IPS-18c (cell line): Measurements from ENCODE around the gene FUT2.
"Not testable (repeated sequence)": the region's sequence is repeated elsewhere in the genome, so short reads cannot be mapped to it uniquely, and the experiment has no call there.

Experiments used
- H3K4me3 ChIP-seq: 2 replicates; pipeline ENCODE4 v1.7.0; 2013; ENCODE audit warnings: low read depth, mild to moderate bottlenecking, low read length, moderate library complexity; ENCODE audit not compliant: insufficient read depth
- H3K9me3 ChIP-seq: one replicate; pipeline ENCODE4 v1.6.1; 2013; ENCODE audit warnings: mild to moderate bottlenecking, low read length, moderate library complexity; ENCODE audit not compliant: control insufficient read depth, insufficient read depth

The FUT2 gene

DNA sequence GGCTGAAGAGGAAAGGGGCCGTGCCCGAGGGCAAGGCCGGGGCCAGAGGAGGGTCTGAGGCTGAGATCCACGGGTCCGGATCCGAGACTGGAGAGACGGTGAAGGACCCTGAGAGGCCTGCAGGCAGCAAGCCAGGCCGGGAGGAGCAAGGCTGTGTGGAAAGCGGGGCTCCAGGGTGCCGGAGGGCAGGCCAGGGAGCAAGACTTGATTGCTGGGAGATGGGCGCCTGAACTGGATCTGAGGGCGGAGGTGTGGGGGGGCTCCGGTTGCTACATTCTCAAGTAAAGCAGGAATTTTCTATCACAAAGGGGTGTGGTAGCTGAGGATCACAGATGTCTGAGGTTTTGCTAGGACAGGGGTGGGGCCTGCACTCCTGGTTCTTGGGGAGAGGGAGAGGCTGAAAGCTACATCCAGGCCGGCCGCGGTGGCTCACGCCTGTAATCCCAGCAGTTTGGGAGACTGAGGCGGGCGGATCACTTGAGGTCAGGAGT is 20.0 kb downstream of the FUT2 start:
- peaks cover 2% of the 10 kb centered on the region for H3K9me3 ChIP-seq
- no peak overlapping the region for H3K4me3 ChIP-seq

GRCh38 chr19:48716562-48717291 is 21.0 kb downstream of the FUT2 start:
- H3K4me3 ChIP-seq = peak overlapping the region; percentile 28; the same call in 1 of the 2 replicates
- H3K9me3 ChIP-seq = peaks cover 2% of the 10 kb centered on the region

GRCh38 chr19:48718106-48718505 is 22.3 kb downstream of the FUT2 start:
- H3K4me3 ChIP-seq, H3K9me3 ChIP-seq: not testable (repeated sequence)

- Histone ChIP-seq H3K4me3 (no peak overlapping the region), H3K9me3 (peaks cover 2% of the 10 kb centered on the region)
These were observed 23.0 kb downstream of the FUT2 start for GRCh38 chr19:48718711-48719231.

DNA sequence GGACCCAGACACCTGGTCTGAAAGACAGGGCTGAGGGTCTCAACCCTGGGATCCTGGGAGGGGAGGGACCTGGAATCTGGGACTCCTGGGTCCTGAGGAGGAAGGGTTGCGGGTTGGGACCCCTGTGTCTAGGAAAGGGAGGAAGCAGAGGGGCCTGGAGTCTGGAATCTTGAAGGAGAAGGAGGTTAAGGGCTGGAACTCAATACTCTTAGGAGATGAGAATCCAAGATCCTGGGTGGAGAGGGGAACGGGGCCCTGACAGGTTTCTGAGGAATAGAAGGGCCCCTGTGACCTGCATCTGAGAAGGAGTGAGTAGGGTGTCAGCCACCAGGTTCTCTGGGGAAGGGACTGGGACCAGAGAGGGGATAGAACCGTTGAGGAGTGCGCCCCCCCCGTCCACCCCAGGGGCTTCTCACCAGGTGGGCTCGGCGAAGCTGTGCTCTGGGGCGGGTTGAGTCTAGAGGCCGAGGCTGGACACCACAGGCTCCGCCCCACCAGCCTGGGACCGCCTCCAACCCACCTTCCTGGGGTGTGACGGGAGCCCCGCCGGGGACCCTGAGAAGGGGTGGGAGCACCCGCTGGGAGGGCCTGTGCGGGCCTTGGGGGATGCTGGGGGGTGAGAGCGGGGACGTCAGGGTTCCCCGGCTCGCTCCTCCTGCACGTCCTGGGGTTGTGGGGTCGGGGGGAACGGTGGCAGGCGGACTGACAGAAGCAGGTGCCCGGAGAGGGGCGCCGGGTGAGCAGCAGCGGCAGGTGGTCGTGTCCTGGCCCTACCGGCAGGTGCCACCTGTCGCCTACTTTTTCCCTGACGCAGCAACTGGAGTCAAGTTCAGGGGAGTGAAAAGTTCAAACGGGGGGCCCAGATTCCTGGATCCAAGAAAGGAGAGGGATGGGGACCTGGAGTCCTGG is 23.7 kb downstream of the FUT2 start, which contains the start of gene MAMSTR:
TSS of gene MAMSTR (minus strand) at position 463 of the 909 bp plus-strand sequence. CDS start 694 bp downstream, outside the sequence.
- peak within 1 kb of the TSS; percentile 26 for H3K4me3 ChIP-seq
- peaks cover 2% of the 10 kb centered on the region for H3K9me3 ChIP-seq

DNA sequence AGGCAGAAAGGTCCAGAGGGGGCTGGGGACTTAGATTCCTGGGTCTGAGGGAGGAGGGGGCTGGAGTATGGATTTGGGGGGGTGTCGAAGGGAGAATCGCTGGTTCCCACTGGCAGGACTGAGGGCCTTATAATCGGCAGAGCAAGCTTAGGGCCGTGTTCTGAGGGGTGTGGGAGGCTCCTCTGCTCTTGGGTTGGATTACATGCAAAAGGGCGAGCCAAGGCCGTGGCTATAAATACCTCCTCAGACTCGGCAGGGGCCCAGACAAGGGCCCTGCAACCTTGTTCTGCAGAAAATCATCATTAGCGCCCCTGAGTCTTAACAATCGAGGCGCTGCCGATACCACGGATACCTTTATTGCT is 24.5 kb downstream of the FUT2 start:
- peaks cover 2% of the 10 kb centered on the region for H3K9me3 ChIP-seq
- peak overlapping the region; percentile 26 for H3K4me3 ChIP-seq

DNA sequence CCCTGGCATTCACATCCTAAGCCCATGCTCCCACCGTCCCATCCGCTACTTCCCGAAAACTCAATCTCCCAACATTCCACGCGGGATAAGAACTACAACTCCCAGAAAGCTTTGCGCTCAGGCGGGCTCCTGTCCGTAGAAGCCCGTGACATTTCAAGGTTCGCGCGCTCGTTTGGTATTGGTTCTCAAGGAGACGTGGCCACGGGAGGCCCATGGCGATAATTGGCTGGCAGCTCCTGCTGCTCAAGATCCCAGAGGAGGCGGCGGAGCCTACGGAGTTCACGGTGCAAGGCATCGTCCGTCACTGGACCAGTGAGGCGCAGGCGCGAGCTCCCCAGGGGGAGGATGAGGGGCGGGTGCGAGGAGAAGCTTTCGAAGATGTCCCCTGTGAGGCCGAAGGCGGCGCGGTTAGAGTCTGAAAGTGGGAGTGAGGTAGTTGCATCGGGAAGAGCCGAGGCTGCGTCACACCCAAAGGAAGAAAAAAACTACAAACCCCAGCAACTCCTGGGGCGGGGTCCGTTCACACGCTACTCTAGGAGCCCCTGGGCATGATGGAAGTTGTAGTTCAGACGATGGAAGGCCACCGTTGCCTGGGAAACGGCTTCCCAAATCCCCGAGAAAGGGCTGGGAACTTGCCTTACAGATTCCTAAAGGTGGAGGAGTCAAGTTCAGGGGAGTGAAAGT is 25.0 kb downstream of the FUT2 start:
- H3K4me3 ChIP-seq = peak overlapping the region; percentile 71
- H3K9me3 ChIP-seq = peaks cover 2% of the 10 kb centered on the region

DNA sequence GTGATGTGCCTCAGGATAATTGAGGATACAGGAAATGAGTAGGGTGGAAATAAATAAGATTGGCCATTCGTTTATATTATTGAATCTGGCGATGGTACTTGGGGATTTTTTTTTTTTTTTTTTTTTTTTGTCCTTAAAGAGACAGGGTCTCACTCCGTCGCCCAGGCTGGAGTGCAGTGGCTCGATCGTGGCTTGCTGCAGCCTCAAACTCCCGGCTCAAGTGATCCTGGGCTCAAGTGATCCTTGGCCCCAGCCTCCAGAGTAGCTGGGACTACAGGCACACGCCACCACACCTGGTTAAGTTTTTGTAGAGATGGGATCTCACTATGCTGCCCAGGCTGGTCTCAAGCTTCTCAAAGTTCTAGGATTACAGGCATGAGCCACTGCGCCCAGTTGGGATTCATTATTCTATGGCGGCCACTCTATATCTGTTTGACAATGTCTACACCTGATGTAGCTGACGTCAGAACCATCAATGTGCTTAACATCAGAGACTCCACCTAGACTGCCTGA is 26.5 kb downstream of the FUT2 start:
- peaks cover 2% of the 10 kb centered on the region for H3K9me3 ChIP-seq
- H3K4me3 ChIP-seq = no peak overlapping the region

DNA sequence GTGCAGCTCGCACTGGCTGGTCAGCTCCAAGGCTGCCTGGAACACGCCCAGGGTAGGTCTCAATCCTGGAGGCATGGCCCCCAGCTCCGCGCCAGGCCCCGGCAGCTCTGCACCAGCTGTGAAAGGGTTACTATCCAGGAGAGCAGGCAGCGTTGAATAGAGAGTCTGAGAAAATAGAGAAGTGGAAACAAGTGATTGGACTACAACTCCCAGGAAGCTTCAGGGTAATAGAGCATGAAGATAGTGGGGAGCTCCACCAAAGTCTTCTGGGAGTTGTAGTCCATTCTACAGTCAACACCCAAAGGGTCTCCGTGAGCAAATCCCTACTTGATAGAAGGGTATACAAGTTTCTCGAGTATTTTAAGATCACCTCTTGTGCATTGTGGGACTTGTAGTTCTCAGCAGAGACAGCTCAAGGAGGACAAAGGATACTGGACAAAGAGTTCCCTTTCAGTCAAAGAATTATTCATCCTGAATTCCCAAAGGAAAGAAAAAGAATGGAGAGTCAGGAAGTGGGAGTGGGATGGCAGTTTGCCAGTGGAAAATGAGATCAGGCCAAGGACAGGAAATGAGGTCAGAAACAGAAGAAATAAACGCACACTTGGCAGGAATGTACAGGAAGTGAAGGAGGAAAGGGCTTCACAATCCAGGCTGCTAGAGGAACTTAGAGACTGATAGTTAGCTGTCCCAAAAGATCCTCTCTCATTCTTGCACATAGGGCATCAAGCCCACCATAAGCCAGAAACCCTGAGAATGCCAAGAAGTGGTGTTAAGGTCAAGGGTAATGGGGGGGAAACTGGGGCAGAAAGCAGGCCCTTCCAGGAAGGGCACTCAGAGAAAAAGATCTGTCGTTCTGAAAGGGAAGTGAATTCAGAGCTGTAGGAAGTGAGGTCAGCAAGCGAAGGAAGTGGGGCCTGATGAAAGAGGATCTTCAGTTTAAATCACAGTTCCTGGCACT is 29.3 kb downstream of the FUT2 start:
- no peak overlapping the region for H3K4me3 ChIP-seq
- H3K9me3 ChIP-seq = no peaks in the 10 kb centered on the region

DNA sequence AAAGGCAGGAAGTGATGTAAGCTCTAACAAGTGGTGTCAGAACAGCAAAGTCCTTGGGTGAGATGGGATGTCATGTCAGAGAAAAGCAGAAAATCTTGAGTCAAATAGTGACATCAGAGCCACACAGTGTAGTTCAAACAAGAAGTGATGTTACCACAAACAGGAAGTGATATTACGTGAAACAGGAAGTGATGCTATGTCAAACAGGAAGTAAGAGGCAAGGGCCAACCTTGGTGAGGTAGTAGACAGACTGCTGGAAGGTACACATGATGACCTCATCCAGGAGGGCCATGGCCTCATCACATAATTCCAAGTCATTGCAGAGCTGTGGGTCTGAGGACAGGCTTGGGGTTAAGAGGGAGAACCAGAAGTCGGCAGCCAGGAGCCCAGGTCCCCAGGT is 30.8 kb downstream of the FUT2 start:
- Histone ChIP-seq H3K4me3 (no peak overlapping the region), H3K9me3 (no peaks in the 10 kb centered on the region)

- Histone ChIP-seq H3K4me3 (no peak overlapping the region), H3K9me3 (no peaks in the 10 kb centered on the region)
These were observed 33.3 kb downstream of the FUT2 start for GRCh38 chr19:48728911-48729664.

GRCh38 chr19:48731452-48731851 is 35.7 kb downstream of the FUT2 start:
- no peaks in the 10 kb centered on the region for H3K9me3 ChIP-seq
- H3K4me3 ChIP-seq = no peak overlapping the region

GRCh38 chr19:48734625-48735024 is 38.9 kb downstream of the FUT2 start:
- Histone ChIP-seq H3K9me3 (peaks cover 2% of the 10 kb centered on the region), H3K4me3 (no peak overlapping the region)

- H3K9me3 ChIP-seq = peaks cover 2% of the 10 kb centered on the region
These were observed 39.4 kb downstream of the FUT2 start for GRCh38 chr19:48735031-48735615.

DNA sequence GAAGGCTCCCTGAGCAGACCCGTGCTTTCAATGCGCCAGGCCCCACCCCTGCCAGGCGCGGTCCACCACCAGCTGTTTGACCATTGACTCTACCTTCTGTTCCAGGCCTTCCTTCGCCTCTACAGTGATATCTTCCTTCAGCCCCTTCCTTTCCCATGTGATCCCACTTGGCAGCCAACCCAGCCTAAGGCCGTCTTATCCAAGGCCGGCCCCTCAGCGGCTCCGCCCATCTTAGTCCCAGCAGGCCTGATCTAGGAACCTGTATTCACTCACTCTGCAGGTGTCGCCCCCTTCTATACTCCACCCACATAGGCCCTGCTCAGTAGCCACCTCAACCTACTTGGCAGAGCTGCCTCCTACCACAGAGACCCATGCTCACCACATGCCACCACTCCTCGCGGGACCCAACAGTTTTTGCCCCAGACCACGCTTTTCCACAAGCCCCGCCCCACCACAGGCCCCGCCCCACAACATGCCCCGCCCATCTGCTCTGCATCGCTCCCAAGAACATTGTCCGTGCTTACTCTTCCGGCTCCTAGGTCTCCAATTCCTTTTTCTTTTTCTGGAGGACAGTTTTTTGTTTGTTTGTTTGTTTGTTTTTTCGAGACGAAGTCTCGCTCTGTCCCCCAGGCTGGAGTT is 41.7 kb downstream of the FUT2 start:
- peaks cover 2% of the 10 kb centered on the region for H3K9me3 ChIP-seq
- no peak overlapping the region for H3K4me3 ChIP-seq

More at GRCh38 chr19:48735031-48735615, 39.4 kb downstream of the FUT2 start:
- peak overlapping the region; percentile 68 for H3K4me3 ChIP-seq
